Activated T-cell treated with anti-CD3 and anti-CD28 coated beads, Interleukin-2, amount 50 U/mL, for 72 hours (primary cell): ENCODE results near the gene MAPK1IP1L. TPM values are rescaled to one million over a fixed set of nuclear protein-coding genes. Genes with fewer than 3 reads are reported as not detected.

Experiments used
- ATAC-seq, 2 donors: fragments of 150-1000 bp; cut with Tn5 transposase; replicated peaks in 1 of 2; 2 replicates each; pipeline ENCODE4 v1.10.0; 2021; ENCODE audit warnings: moderate library complexity in 2 of 2, mild to moderate bottlenecking in 1 of 2
- DNase-seq, 2 donors: peaks; one replicate each; pipeline ENCODE4 v3.0.0; 2021 to 2022; ENCODE audit warnings: mixed read lengths in 1 of 2
- H3K27ac Mint-ChIP-seq: one replicate; pipeline ENCODE4 v1.8.0; 2022; ENCODE audit warnings: mild to moderate bottlenecking, moderate library complexity, mixed read lengths
- H3K27me3 Mint-ChIP-seq: one replicate; pipeline ENCODE4 v1.8.0; 2022; ENCODE audit warnings: low read depth, mixed read lengths
- H3K36me3 Mint-ChIP-seq, 2 donors: one replicate each; pipeline ENCODE4 v1.8.0; 2022; ENCODE audit warnings: mixed read lengths in 2 of 2, mild to moderate bottlenecking in 1 of 2; ENCODE audit not compliant: insufficient read depth in 2 of 2
- H3K4me1 Mint-ChIP-seq: one replicate; pipeline ENCODE4 v1.8.0; 2022; ENCODE audit warnings: low read depth, mixed read lengths
- H3K4me3 Mint-ChIP-seq, 2 donors: one replicate each; pipeline ENCODE4 v1.8.0; 2022; ENCODE audit warnings: mild to moderate bottlenecking in 2 of 2, mixed read lengths in 2 of 2, moderate library complexity in 2 of 2
- H3K9me3 Mint-ChIP-seq, 2 donors: one replicate each; pipeline ENCODE4 v1.8.0; 2022; ENCODE audit warnings: mixed read lengths in 2 of 2
- total RNA-seq, 2 donors: library from RNA; stranded (reverse); gene quantifications; one replicate each; pipeline ENCODE4 v1.2.3, GENCODE V29; 2022

The MAPK1IP1L gene
- total RNA-seq, 2 donors from 2014 or later = 90.9 to 91.4 TPM

GRCh38 chr14:55038708-55039107 is 12.7 kb upstream of the MAPK1IP1L start:
- DNase-seq (no peak), ATAC-seq (no peak)
- Mint-ChIP-seq H3K36me3 (peaks cover 13 to 32% of the 10 kb centered on the region in 2 donors), H3K27ac (no peak overlapping the region), H3K27me3 (no peaks in the 10 kb centered on the region), H3K9me3 (no peaks in the 10 kb centered on the region), H3K4me3 (no peak overlapping the region), H3K4me1 (peaks cover 10% of the 10 kb centered on the region)

- no peak for DNase-seq
- Mint-ChIP-seq H3K9me3 (no peaks in the 10 kb centered on the region), H3K4me1 (peaks cover 23% of the 10 kb centered on the region)
Measured at GRCh38 chr14:55043528-55043927, 7.9 kb upstream of the MAPK1IP1L start.

GRCh38 chr14:55045087-55045486 is 6.4 kb upstream of the MAPK1IP1L start:
- Mint-ChIP-seq H3K4me3 (no peak overlapping the region), H3K9me3 (no peaks in the 10 kb centered on the region), H3K27me3 (no peaks in the 10 kb centered on the region), H3K27ac (no peak overlapping the region), H3K4me1 (peaks cover 14% of the 10 kb centered on the region), H3K36me3 (peaks cover 7 to 8% of the 10 kb centered on the region in 2 donors)
- no peak for ATAC-seq
- DNase-seq = no peak

More at GRCh38 chr14:55043528-55043927, 7.9 kb upstream of the MAPK1IP1L start:
- H3K4me3 Mint-ChIP-seq = no peak overlapping the region
- peaks cover 9 to 17% of the 10 kb centered on the region in 2 donors for H3K36me3 Mint-ChIP-seq
- ATAC-seq = no peak
- no peak overlapping the region for H3K27ac Mint-ChIP-seq
- no peaks in the 10 kb centered on the region for H3K27me3 Mint-ChIP-seq

- peaks cover 26% of the 10 kb centered on the region for H3K4me1 Mint-ChIP-seq
- no peaks in the 10 kb centered on the region for H3K9me3 Mint-ChIP-seq
- H3K27me3 Mint-ChIP-seq = no peaks in the 10 kb centered on the region
- DNase-seq (no peak), ATAC-seq (no peak)
- no peak overlapping the region for H3K27ac Mint-ChIP-seq
- H3K36me3 Mint-ChIP-seq = peaks cover 8 to 11% of the 10 kb centered on the region in 2 donors
- H3K4me3 Mint-ChIP-seq = no peak overlapping the region
Measured at GRCh38 chr14:55047301-55048053, 4.0 kb upstream of the MAPK1IP1L start.

GRCh38 chr14:55048900-55049436 is 2.5 kb upstream of the MAPK1IP1L start:
- DNase-seq (no peak), ATAC-seq (no peak)
- peaks cover 5 to 12% of the 10 kb centered on the region in 2 donors for H3K36me3 Mint-ChIP-seq
- H3K4me1 Mint-ChIP-seq = peaks cover 39% of the 10 kb centered on the region
- no peaks in the 10 kb centered on the region for H3K9me3 Mint-ChIP-seq
- H3K27ac Mint-ChIP-seq = no peak overlapping the region
- H3K27me3 Mint-ChIP-seq = no peaks in the 10 kb centered on the region
- H3K4me3 Mint-ChIP-seq = no peak overlapping the region

- H3K4me1 Mint-ChIP-seq = peaks cover 41% of the 10 kb centered on the region
- H3K9me3 Mint-ChIP-seq = no peaks in the 10 kb centered on the region
- ATAC-seq (peak; percentile 31 to 33), DNase-seq (no peak)
- peak overlapping the region; percentile 84 to 97 for H3K4me3 Mint-ChIP-seq
- peaks cover 4 to 13% of the 10 kb centered on the region in 2 donors for H3K36me3 Mint-ChIP-seq
- no peaks in the 10 kb centered on the region for H3K27me3 Mint-ChIP-seq
- H3K27ac Mint-ChIP-seq = peak overlapping the region; percentile 95
Measured at GRCh38 chr14:55051165-55051422, 353 bp upstream of the MAPK1IP1L start.

GRCh38 chr14:55052269-55052930 is 953 bp downstream of the MAPK1IP1L start:
- Mint-ChIP-seq H3K27me3 (no peaks in the 10 kb centered on the region), H3K36me3 (peaks cover 4 to 13% of the 10 kb centered on the region in 2 donors), H3K4me1 (peaks cover 41% of the 10 kb centered on the region), H3K9me3 (no peaks in the 10 kb centered on the region), H3K4me3 (peak overlapping the region; percentile 84 to 97), H3K27ac (peak overlapping the region; percentile 95)
- ATAC-seq = peak; percentile 43 to 55
- DNase-seq = peak; percentile 37 to 42

GRCh38 chr14:55053018-55053417 is 1.6 kb downstream of the MAPK1IP1L start:
- ATAC-seq (no peak), DNase-seq (no peak)
- Mint-ChIP-seq H3K27ac (peak overlapping the region; percentile 95), H3K36me3 (peaks cover 4 to 13% of the 10 kb centered on the region in 2 donors), H3K4me3 (peak overlapping the region; percentile 84 to 97), H3K27me3 (no peaks in the 10 kb centered on the region), H3K9me3 (no peaks in the 10 kb centered on the region), H3K4me1 (peaks cover 41% of the 10 kb centered on the region)

- Mint-ChIP-seq H3K36me3 (peaks cover 4 to 13% of the 10 kb centered on the region in 2 donors), H3K27ac (peak overlapping the region; percentile 66), H3K27me3 (no peaks in the 10 kb centered on the region), H3K4me3 (peak overlapping the region; percentile 84 to 97), H3K4me1 (peaks cover 41% of the 10 kb centered on the region), H3K9me3 (no peaks in the 10 kb centered on the region)
- DNase-seq (no peak), ATAC-seq (no peak)
Measured at GRCh38 chr14:55053500-55053899, 2.1 kb downstream of the MAPK1IP1L start.

- no peak for ATAC-seq
- Mint-ChIP-seq H3K4me1 (peaks cover 41% of the 10 kb centered on the region), H3K36me3 (peaks cover 4 to 13% of the 10 kb centered on the region in 2 donors), H3K4me3 (peak overlapping the region; percentile 37 to 97), H3K27me3 (no peaks in the 10 kb centered on the region), H3K9me3 (no peaks in the 10 kb centered on the region), H3K27ac (peak overlapping the region; percentile 66)
- no peak for DNase-seq
Measured at GRCh38 chr14:55054098-55054497, 2.7 kb downstream of the MAPK1IP1L start.

GRCh38 chr14:55057919-55058318 is 6.5 kb downstream of the MAPK1IP1L start:
- DNase-seq (no peak), ATAC-seq (no peak)
- Mint-ChIP-seq H3K36me3 (peaks cover 6 to 34% of the 10 kb centered on the region in 2 donors), H3K4me1 (peaks cover 50% of the 10 kb centered on the region), H3K4me3 (no peak overlapping the region), H3K9me3 (no peaks in the 10 kb centered on the region), H3K27ac (no peak overlapping the region), H3K27me3 (no peaks in the 10 kb centered on the region)

GRCh38 chr14:55059333-55059732 is 7.9 kb downstream of the MAPK1IP1L start:
- DNase-seq = no peak
- H3K4me3 Mint-ChIP-seq = no peak overlapping the region
- H3K4me1 Mint-ChIP-seq = peaks cover 40% of the 10 kb centered on the region
- H3K27ac Mint-ChIP-seq = peak overlapping the region; percentile 1
- H3K36me3 Mint-ChIP-seq = peaks cover 4 to 32% of the 10 kb centered on the region in 2 donors
- ATAC-seq = no peak
- no peaks in the 10 kb centered on the region for H3K9me3 Mint-ChIP-seq
- no peaks in the 10 kb centered on the region for H3K27me3 Mint-ChIP-seq

- H3K27ac Mint-ChIP-seq = peak overlapping the region; percentile 47
Measured at GRCh38 chr14:55062517-55063351, 11.3 kb downstream of the MAPK1IP1L start.

More at GRCh38 chr14:55062517-55063351, 11.3 kb downstream of the MAPK1IP1L start:
- Mint-ChIP-seq H3K4me3 (no peak overlapping the region), H3K4me1 (peaks cover 29% of the 10 kb centered on the region), H3K36me3 (peaks cover 4 to 35% of the 10 kb centered on the region in 2 donors), H3K9me3 (no peaks in the 10 kb centered on the region), H3K27me3 (no peaks in the 10 kb centered on the region)
- ATAC-seq (no peak), DNase-seq (no peak)
